ENCODE data around the gene CEP128.

DNA sequence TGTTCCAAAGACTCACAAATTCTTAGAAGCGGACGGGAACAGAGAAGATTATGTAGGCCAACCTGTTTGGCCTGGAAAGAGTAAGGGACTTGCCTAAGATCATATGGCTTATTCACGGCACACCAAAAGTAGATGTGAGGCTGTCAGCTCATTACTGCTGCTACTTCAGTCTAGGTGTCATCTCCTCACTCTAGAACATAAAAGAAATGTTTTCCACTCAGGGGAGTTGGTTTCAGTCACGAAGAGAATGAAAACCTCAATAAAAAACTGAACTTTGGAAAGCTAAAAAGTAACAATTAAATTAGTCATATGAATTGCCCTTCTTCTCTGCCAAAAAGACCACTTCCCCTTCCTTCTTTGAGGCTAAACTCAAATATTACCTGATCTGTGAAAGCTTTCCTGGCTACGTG is 658 bp upstream of the CEP128 start:
- no peak for TF ChIP-seq FOSL2 (IDR thresholded peaks at IDR 0.05; ENCODE audit: borderline replicate concordance, low read depth)
- no peak for TF ChIP-seq POLR2AphosphoS5 (IDR thresholded peaks at IDR 0.05; ENCODE audit: low read depth, low read length)
- TF ChIP-seq FOXJ3 (CRISPR knock-in tag; IDR thresholded peaks at IDR 0.05) = no peak
- no peak for TF ChIP-seq SIN3A (IDR thresholded peaks at IDR 0.05; ENCODE audit: borderline replicate concordance, low read depth, low read length)
- TF ChIP-seq, protein P1, sequence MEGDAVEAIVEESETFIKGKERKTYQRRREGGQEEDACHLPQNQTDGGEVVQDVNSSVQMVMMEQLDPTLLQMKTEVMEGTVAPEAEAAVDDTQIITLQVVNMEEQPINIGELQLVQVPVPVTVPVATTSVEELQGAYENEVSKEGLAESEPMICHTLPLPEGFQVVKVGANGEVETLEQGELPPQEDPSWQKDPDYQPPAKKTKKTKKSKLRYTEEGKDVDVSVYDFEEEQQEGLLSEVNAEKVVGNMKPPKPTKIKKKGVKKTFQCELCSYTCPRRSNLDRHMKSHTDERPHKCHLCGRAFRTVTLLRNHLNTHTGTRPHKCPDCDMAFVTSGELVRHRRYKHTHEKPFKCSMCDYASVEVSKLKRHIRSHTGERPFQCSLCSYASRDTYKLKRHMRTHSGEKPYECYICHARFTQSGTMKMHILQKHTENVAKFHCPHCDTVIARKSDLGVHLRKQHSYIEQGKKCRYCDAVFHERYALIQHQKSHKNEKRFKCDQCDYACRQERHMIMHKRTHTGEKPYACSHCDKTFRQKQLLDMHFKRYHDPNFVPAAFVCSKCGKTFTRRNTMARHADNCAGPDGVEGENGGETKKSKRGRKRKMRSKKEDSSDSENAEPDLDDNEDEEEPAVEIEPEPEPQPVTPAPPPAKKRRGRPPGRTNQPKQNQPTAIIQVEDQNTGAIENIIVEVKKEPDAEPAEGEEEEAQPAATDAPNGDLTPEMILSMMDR (IDR thresholded peaks at IDR 0.05) = no peak
- TF ChIP-seq, protein P2, sequence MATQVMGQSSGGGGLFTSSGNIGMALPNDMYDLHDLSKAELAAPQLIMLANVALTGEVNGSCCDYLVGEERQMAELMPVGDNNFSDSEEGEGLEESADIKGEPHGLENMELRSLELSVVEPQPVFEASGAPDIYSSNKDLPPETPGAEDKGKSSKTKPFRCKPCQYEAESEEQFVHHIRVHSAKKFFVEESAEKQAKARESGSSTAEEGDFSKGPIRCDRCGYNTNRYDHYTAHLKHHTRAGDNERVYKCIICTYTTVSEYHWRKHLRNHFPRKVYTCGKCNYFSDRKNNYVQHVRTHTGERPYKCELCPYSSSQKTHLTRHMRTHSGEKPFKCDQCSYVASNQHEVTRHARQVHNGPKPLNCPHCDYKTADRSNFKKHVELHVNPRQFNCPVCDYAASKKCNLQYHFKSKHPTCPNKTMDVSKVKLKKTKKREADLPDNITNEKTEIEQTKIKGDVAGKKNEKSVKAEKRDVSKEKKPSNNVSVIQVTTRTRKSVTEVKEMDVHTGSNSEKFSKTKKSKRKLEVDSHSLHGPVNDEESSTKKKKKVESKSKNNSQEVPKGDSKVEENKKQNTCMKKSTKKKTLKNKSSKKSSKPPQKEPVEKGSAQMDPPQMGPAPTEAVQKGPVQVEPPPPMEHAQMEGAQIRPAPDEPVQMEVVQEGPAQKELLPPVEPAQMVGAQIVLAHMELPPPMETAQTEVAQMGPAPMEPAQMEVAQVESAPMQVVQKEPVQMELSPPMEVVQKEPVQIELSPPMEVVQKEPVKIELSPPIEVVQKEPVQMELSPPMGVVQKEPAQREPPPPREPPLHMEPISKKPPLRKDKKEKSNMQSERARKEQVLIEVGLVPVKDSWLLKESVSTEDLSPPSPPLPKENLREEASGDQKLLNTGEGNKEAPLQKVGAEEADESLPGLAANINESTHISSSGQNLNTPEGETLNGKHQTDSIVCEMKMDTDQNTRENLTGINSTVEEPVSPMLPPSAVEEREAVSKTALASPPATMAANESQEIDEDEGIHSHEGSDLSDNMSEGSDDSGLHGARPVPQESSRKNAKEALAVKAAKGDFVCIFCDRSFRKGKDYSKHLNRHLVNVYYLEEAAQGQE (IDR thresholded peaks at IDR 0.05; ENCODE audit: low read depth, low read length) = no peak

Measured in SK-N-SH (cell line).